Measurements from ENCODE around the gene NYNRIN.

NYNRIN gene

DNA sequence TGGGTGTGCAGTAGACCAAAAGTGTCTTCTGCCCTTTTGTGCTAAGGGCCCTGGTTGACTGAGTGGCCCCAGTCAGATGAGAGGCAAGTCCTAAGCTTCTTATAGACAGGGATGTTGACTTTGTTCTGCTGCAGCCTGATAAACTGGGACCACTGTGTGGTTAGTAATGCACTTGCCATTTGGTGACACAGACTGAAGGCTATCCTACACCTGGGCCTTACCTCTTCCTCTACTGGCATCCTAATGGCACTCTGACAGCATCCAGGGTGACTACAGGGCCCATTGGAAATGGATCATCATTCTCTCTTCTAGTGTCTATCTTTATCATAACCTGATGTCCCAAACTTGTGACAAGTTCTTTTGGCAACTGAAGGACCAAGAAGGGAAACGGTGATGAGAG, 40.5 kb downstream of the NYNRIN start:
- peaks cover 8% of the 10 kb centered on the region for H4K20me1 ChIP-seq (ENCODE audit: insufficient read depth, low read length, poor library complexity, severe bottlenecking)
- TF ChIP-seq EZH2phosphoT487 (IDR thresholded peaks at IDR 0.05; ENCODE audit: borderline replicate concordance) (no peak), CTCF (conservative IDR thresholded peaks at IDR 0.05; ENCODE audit: low read length) (no peak)
- H3K27me3 ChIP-seq (ENCODE audit: insufficient read depth, low read length, poor library complexity, severe bottlenecking) = no peaks in the 10 kb centered on the region
- H3K4me3 ChIP-seq (ENCODE audit: low read length, poor library complexity, severe bottlenecking) = no peak overlapping the region
- no peak overlapping the region for H3K4me2 ChIP-seq (ENCODE audit: low read depth, low read length, poor library complexity, severe bottlenecking)
- H3F3A ChIP-seq (ENCODE audit: low read depth) = 0 out of 2 replicates have a peak, but pooled peaks cover 5% of the 10 kb centered on the region
- no peak overlapping the region for H3K9ac ChIP-seq (ENCODE audit: low read depth, low read length, poor library complexity, severe bottlenecking)
- H3K79me2 ChIP-seq (ENCODE audit: insufficient read depth, low read length) = peaks cover 45% of the 10 kb centered on the region
- H3K4me1 ChIP-seq (ENCODE audit: insufficient read depth, low read length, poor library complexity, severe bottlenecking) = peaks cover 65% of the 10 kb centered on the region
- H3K9me2 ChIP-seq (replicated peaks; ENCODE audit: low read depth, low read length) = no peaks in the 10 kb centered on the region
- no peak overlapping the region for H2AFZ ChIP-seq (ENCODE audit: low read length)
- H3K36me3 ChIP-seq (ENCODE audit: insufficient read depth, low read length) = peaks cover 8% of the 10 kb centered on the region; the same call in 1 of the 2 replicates
- no peaks in the 10 kb centered on the region for H3K9me3 ChIP-seq (ENCODE audit: insufficient read depth, low read depth, low read length)

- Histone ChIP-seq H3K9me2 (replicated peaks; ENCODE audit: low read depth, low read length) (no peaks in the 10 kb centered on the region), H3K4me3 (ENCODE audit: low read length, poor library complexity, severe bottlenecking) (peak overlapping the region; percentile 91), H3K36me3 (ENCODE audit: insufficient read depth, low read length) (peaks cover 8% of the 10 kb centered on the region; the same call in 1 of the 2 replicates), H3K79me2 (ENCODE audit: insufficient read depth, low read length) (peaks cover 45% of the 10 kb centered on the region), H3K9me3 (ENCODE audit: insufficient read depth, low read depth, low read length) (no peaks in the 10 kb centered on the region), H3F3A (ENCODE audit: low read depth) (0 out of 2 replicates have a peak, but pooled peaks cover 5% of the 10 kb centered on the region), H3K27me3 (ENCODE audit: insufficient read depth, low read length, poor library complexity, severe bottlenecking) (no peaks in the 10 kb centered on the region), H3K9ac (ENCODE audit: low read depth, low read length, poor library complexity, severe bottlenecking) (peak overlapping the region; percentile 96), H3K4me1 (ENCODE audit: insufficient read depth, low read length, poor library complexity, severe bottlenecking) (peaks cover 65% of the 10 kb centered on the region), H3K4me2 (ENCODE audit: low read depth, low read length, poor library complexity, severe bottlenecking) (peak overlapping the region; percentile 97), H2AFZ (ENCODE audit: low read length) (no peak overlapping the region), H4K20me1 (ENCODE audit: insufficient read depth, low read length, poor library complexity, severe bottlenecking) (peaks cover 8% of the 10 kb centered on the region)
- no peak for TF ChIP-seq EZH2phosphoT487 (IDR thresholded peaks at IDR 0.05; ENCODE audit: borderline replicate concordance)
- TF ChIP-seq CTCF (conservative IDR thresholded peaks at IDR 0.05; ENCODE audit: low read length) = no peak
Measured at GRCh38 chr14:24439830-24440605, 41.2 kb downstream of the NYNRIN start.

DNA sequence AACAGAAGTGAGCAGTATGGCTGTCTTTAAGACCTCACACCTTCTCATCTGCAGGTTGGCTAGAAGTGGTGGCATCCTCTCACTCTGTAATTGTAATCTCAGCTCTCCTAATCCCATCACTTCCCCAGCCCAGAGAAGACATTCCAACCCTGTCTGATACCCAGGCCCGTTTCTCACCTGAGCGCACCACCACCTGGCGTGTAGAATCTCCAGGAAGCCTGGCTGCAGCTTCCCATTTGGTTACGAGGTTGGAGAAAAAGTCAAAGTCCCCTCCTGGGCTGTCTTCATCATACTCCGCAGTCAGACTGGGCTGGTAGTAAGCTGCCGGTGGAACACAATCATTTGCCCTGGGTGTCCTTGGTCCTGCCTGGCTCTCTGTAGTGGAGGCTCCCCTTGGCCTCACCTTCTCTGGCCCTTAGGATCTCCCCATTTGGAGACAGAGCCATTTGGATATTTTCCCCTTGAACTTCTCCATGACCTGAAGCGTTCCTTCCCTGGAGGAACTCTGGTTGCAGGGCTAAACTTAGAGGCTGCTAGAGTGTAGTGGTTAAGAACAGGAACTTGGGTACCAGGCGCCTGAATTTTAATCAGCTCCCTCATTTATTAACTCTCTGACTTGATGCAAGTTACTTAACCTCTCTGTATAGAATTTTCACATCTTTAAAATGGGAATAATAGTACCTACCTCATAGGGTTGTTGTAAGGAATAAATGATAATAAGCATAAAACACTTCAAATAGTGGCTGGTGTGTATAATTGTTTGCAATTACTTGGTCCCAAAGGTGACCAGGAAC, 42.0 kb downstream of the NYNRIN start:
- Histone ChIP-seq H3K4me2 (ENCODE audit: low read depth, low read length, poor library complexity, severe bottlenecking) (peak overlapping the region; percentile 97), H3K27me3 (ENCODE audit: insufficient read depth, low read length, poor library complexity, severe bottlenecking) (no peaks in the 10 kb centered on the region), H3K79me2 (ENCODE audit: insufficient read depth, low read length) (peaks cover 45% of the 10 kb centered on the region), H3K9me2 (replicated peaks; ENCODE audit: low read depth, low read length) (no peaks in the 10 kb centered on the region), H2AFZ (ENCODE audit: low read length) (no peak overlapping the region), H4K20me1 (ENCODE audit: insufficient read depth, low read length, poor library complexity, severe bottlenecking) (peaks cover 8% of the 10 kb centered on the region), H3F3A (ENCODE audit: low read depth) (0 out of 2 replicates have a peak, but pooled peaks cover 4% of the 10 kb centered on the region), H3K9ac (ENCODE audit: low read depth, low read length, poor library complexity, severe bottlenecking) (peak overlapping the region; percentile 96), H3K4me3 (ENCODE audit: low read length, poor library complexity, severe bottlenecking) (peak overlapping the region; percentile 91), H3K36me3 (ENCODE audit: insufficient read depth, low read length) (peaks cover 8% of the 10 kb centered on the region; the same call in 1 of the 2 replicates), H3K4me1 (ENCODE audit: insufficient read depth, low read length, poor library complexity, severe bottlenecking) (peaks cover 58% of the 10 kb centered on the region), H3K9me3 (ENCODE audit: insufficient read depth, low read depth, low read length) (no peaks in the 10 kb centered on the region)
- no peak for TF ChIP-seq EZH2phosphoT487 (IDR thresholded peaks at IDR 0.05; ENCODE audit: borderline replicate concordance)
- no peak for TF ChIP-seq CTCF (conservative IDR thresholded peaks at IDR 0.05; ENCODE audit: low read length)

Data from Loucy (cell line).